SK-N-MC (cell line): ENCODE measurements around the gene ESPNL.
A peak's percentile ranks its signal among the peaks of the same experiment; 100 is the strongest.

Source experiments
- EZH2 ChIP-seq: fragments of 200-600 bp; sonication (generic); IDR thresholded peaks from one replicate; pipeline ENCODE4 v1.6.1; 2017; ENCODE audit warnings: antibody characterized with exemption
- FOXP2 ChIP-seq: optimal IDR thresholded peaks from 2 replicates; pipeline ENCODE3; 2011; ENCODE audit warnings: mild to moderate bottlenecking, moderate library complexity; ENCODE audit not compliant: insufficient read depth; ENCODE audit errors: extremely low read length, control extremely low read depth
- POLR2AphosphoS5 ChIP-seq: IDR thresholded peaks from 2 replicates; pipeline ENCODE4 v1.6.1; 2012; ENCODE audit warnings: mild to moderate bottlenecking, low read depth, low read length, borderline replicate concordance

DNA sequence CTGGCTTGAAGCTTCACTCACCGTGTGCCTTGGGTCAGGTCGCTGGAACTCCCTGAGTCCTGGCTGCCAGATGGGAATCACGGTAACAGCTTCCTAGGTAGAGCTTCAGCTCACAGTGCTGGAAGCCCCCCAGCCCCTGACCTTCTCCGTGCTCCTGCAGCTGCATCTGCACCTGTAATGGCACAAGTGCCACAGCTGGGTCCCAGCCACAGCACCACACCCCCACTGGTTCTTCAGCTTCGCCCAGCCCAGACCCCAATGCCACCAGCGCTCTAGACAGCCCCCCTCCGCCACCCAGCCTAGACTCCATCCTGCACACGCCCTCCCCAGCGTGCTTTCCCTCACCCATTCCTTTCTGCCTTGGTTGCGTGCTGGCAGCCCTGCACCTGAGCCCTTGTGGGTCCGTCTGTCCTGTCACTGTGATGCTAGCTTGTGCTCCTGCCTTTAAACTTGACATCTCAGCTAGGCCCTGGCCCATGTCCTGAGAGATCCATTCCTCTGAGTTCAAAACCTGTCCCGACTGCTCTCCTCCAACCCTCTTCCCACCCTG is 7.6 kb upstream of the ESPNL start:
- TF ChIP-seq EZH2, result no peak
- no peak for TF ChIP-seq FOXP2
- peak; percentile 30; the same call in 1 of the 2 replicates for TF ChIP-seq POLR2AphosphoS5
